Mucosa of descending colon (tissue), 3 donors: ENCODE data around the gene ZNF331. TPM values are rescaled to one million over a fixed set of nuclear protein-coding genes. Genes with fewer than 3 reads are reported as not detected.

Experiments
- ATAC-seq: fragments of 200-7000 bp; cut with Tn5 transposase; one replicate; pipeline ENCODE4 v1.9.1; 2020; ENCODE audit warnings: mild to moderate bottlenecking, moderate library complexity
- DNase-seq, 3 donors: peaks; one replicate each; pipeline ENCODE4 v3.0.0-alpha.2; 2020
- H3K36me3 ChIP-seq: fragments of 200-600 bp; one replicate; pipeline ENCODE4 v1.8.0; 2021; ENCODE audit warnings: low read depth, mild to moderate bottlenecking
- H3K4me1 ChIP-seq: fragments of 200-600 bp; one replicate; pipeline ENCODE4 v1.8.0; 2021; ENCODE audit warnings: low read depth, mild to moderate bottlenecking
- H3K4me3 ChIP-seq: fragments of 200-600 bp; one replicate; pipeline ENCODE4 v1.8.0; 2021; ENCODE audit warnings: mild to moderate bottlenecking
- H3K9me3 ChIP-seq: fragments of 200-600 bp; one replicate; pipeline ENCODE4 v1.8.0; 2021; ENCODE audit warnings: mild to moderate bottlenecking
- CTCF ChIP-seq: fragments of 200-600 bp; IDR thresholded peaks from one replicate; pipeline ENCODE4 v1.8.0; 2022; ENCODE audit warnings: antibody characterized with exemption, mild to moderate bottlenecking
- intact Hi-C, 2 donors: fragments of 100-400 bp; cut with DNase I in 1 of 2; cut with micrococcal nuclease in 1 of 2; formaldehyde crosslinking; loops; one replicate each; pipeline versions ENCODE4 v1.11.0 to v1.11.1; 2022; cut with DNase I, micrococcal nuclease
- total RNA-seq, 3 donors: library from RNA; stranded (reverse); fragmentation: NEBNext Ultra II Directional in 2 of 3; extraction: Animal tissue kit (Norgen Biotek cat#: 25700) in 2 of 3; gene quantifications; one replicate each; pipeline versions ENCODE4 v1.2.1 to v1.2.4, GENCODE V29; 2021 to 2023
- donor health status: DM: no; HTN: no; CAD: no; lungs with moderate emphysema.
- donor health status: DM: no; HTN: no; CAD: no.
- donor health status: DM: no; HTN: yes; CAD: no.

ZNF331 gene
- total RNA-seq, 3 donors from 2014 or later = 4.6 to 18.8 (median 6.1) TPM

DNA sequence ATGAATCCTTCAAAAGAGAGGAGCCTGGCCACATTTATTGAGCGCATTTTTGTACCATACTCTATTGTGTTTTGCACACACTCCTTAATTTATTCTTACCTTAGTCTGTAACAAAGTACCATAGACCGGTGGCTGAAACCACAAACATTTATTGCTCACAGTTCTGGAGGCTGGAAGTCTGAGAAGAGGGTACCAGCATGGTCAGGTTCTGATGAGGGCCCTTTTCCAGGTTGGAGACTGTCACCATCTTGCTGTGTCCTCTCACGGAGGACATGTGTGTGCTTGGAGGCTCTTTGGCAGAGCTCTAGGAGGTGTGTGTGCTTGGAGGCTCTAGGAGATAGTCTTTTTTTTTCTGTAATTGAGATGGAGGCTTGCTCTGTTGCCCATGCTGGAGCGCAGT, 2.1 kb downstream of the ZNF331 start:
- no peaks in the 10 kb centered on the region for H3K36me3 ChIP-seq
- H3K4me1 ChIP-seq = peaks cover 6% of the 10 kb centered on the region
- TF ChIP-seq CTCF = no peak
- DNase-seq (no peak), ATAC-seq (no peak)
- no peaks in the 10 kb centered on the region for H3K9me3 ChIP-seq
- H3K4me3 ChIP-seq = no peak overlapping the region
- intact Hi-C loops = no loop called here

DNA sequence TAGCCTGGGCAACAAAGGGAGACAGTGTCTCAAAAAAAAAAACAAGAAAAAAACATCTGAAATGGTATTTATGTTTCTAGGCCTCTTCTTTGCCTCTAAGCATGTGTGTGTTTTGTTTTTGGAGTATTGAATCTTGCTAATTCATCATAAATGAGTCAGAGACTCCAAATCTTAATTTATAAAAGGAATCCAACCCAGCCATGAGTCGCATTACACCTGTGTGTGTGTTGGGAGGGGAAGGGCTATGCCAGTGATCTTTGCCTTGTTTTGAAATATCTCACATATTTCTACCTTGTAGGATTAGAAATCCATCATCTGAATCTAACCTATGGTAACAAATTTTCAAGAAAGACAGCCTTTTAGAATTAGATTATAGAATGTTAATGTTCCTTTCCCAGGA, 4.0 kb downstream of the ZNF331 start:
- Histone ChIP-seq H3K4me1 (peaks cover 6% of the 10 kb centered on the region), H3K4me3 (no peak overlapping the region)
- no peak for TF ChIP-seq CTCF

DNA sequence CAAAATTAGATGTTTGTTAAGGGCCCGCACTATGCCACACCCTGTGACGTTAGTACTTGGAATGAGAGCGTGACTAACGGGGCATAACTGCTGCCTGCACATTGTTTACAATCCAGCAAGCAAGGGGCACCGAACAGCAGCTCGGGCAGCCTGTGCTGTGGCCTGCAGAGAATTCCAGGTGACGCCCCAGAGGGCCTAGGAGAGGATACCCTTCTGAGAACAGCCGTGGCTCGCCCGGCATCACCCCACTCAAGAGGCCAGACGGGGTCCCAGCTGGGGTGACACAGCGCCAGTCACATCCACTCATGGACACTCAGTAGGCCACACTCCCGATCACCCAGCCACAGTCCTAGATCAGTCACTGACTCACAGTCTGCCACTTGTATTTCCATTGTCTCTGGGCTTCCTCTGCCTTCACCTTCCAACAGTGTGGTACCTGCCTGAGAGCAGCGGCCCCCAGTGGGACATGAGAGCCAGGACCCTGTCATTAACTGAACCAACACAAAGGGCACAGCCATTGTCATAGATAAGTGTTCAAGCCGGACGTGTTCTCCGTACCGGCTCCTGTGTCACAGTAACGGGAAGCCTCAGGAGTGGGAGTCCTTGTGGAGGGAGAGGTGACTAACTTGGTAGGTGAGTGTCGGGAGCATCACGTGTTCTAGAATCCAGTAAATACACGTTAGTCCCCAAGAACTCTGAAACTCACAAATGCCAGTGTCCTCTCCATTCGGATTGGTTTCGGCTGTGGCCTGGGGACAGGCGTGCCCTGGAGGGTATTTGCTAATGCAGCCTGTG, 7.5 kb downstream of the ZNF331 start:
- no peaks in the 10 kb centered on the region for H3K36me3 ChIP-seq
- no peak for DNase-seq
- H3K4me3 ChIP-seq = no peak overlapping the region
- ATAC-seq = peak; percentile 44
- TF ChIP-seq CTCF = no peak
- intact Hi-C loops = no loop called here
- H3K9me3 ChIP-seq = peaks cover 4% of the 10 kb centered on the region
- no peaks in the 10 kb centered on the region for H3K4me1 ChIP-seq

More for the DNA sequence above, 4.0 kb downstream of the ZNF331 start:
- H3K36me3 ChIP-seq = no peaks in the 10 kb centered on the region
- no peak for DNase-seq
- H3K9me3 ChIP-seq = no peaks in the 10 kb centered on the region
- intact Hi-C loops = no loop called here
- no peak for ATAC-seq

GRCh38 chr19:53546758-53547513, 9.0 kb downstream of the ZNF331 start:
- no peak for TF ChIP-seq CTCF
- H3K36me3 ChIP-seq = no peaks in the 10 kb centered on the region
- ATAC-seq = no peak

DNA sequence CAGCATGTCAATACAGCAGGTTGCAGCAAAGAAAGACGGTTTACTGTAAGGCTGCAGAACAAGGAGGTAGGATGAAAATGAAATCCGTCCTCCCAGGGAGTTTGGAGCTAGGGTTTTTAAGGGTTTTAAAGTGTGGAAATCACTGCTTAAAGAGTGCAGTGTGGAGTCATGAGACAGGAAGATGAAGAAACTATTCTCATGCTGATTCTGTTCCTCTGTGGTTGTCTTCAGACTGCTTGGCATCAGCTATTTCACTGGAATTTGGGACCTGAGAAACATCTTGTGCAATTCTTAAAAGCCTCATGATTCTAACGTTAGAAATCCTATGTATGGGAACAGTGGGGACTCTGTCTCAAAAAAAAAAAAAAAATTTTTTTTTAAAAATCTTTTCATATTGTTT, 11.4 kb downstream of the ZNF331 start:
- H3K9me3 ChIP-seq = peaks cover 4% of the 10 kb centered on the region
- no peak for DNase-seq
- no peak for TF ChIP-seq CTCF
- intact Hi-C loops = no loop called here
- no peak overlapping the region for H3K4me3 ChIP-seq
- H3K36me3 ChIP-seq = no peaks in the 10 kb centered on the region
- no peak for ATAC-seq
- H3K4me1 ChIP-seq = no peaks in the 10 kb centered on the region

More at GRCh38 chr19:53546758-53547513, 9.0 kb downstream of the ZNF331 start:
- Histone ChIP-seq H3K4me3 (no peak overlapping the region), H3K9me3 (peaks cover 4% of the 10 kb centered on the region), H3K4me1 (no peaks in the 10 kb centered on the region)
- intact Hi-C loops = no loop called here
- DNase-seq = no peak
